Uterus (tissue), 2 donors: Measurements from ENCODE around the gene TMEM131.

Experiments used
- CTCF ChIP-seq, 4 experiments: fragments of 200-600 bp in 2 of 4; fragments of 450-650 bp in 2 of 4; sonication (generic) in 2 of 4; IDR thresholded peaks; one replicate each; pipeline ENCODE4 v1.5.1; 2016 to 2019; ENCODE audit warnings: antibody characterized with exemption in 4 of 4, mild to moderate bottlenecking in 2 of 4, moderate library complexity in 1 of 4
- POLR2A ChIP-seq, 2 donors: fragments of 450-650 bp; IDR thresholded peaks; one replicate each; pipeline ENCODE4 v1.6.1; 2016; ENCODE audit warnings: antibody characterized with exemption in 2 of 2, mild to moderate bottlenecking in 1 of 2, moderate library complexity in 1 of 2

- TF ChIP-seq CTCF (IDR thresholded peaks at IDR 0.05) = no peak
- no peak for TF ChIP-seq POLR2A (IDR thresholded peaks at IDR 0.05)
Observed at GRCh38 chr2:97719362-97720155, 276.2 kb downstream of the TMEM131 start.
